Measurements from ENCODE around the gene NUCB1. TPM values are rescaled to one million over a fixed set of nuclear protein-coding genes. Genes with fewer than 3 reads are reported as not detected.
A peak's percentile ranks its signal among the peaks of the same experiment; 100 is the strongest.

The NUCB1 gene
- total RNA-seq, 2 donors from 2014 or later = 129 to 170 TPM

- H3K27me3 ChIP-seq = no peaks in the 10 kb centered on the region
- H3K4me1 ChIP-seq = peaks cover 39% of the 10 kb centered on the region
- TF ChIP-seq CTCF (IDR thresholded peaks at IDR 0.05) (no peak), POLR2A (IDR thresholded peaks at IDR 0.05) (no peak)
- no peaks in the 10 kb centered on the region for H3K9me3 ChIP-seq
- peak overlapping the region in 1 of 2 donors; percentile 93 for H3K4me3 ChIP-seq
- H3K27ac ChIP-seq = peak overlapping the region; percentile 83 to 94 (median 90)
- 31 to 32% methylated on average over 13 to 19 of the region's 19 CpGs for WGBS, 2 donors
- intact Hi-C loops (cut with DNase I) = no loop called here
- peak in 3 of 4 donors; percentile 38 to 43 (median 41) for DNase-seq
- ATAC-seq = no peak
- H3K36me3 ChIP-seq (replicated peaks in 1 of 2; ENCODE audit: insufficient read depth in 1 of 2, low read depth in 2 of 2) = no peaks in the 10 kb centered on the region
Measured at GRCh38 chr19:48964205-48965039, 64.3 kb downstream of the NUCB1 start.

- peak; percentile 96 to 98 (median 98) for DNase-seq
- whole genome bisulfite sequencing, 2 donors = 0% methylated on average over 12 to 45 of the region's 52 CpGs
- no peaks in the 10 kb centered on the region for H3K36me3 ChIP-seq (replicated peaks in 1 of 2; ENCODE audit: insufficient read depth in 1 of 2, low read depth in 2 of 2)
- no peaks in the 10 kb centered on the region for H3K9me3 ChIP-seq
- peaks cover 39% of the 10 kb centered on the region for H3K4me1 ChIP-seq
- TF ChIP-seq POLR2A (IDR thresholded peaks at IDR 0.05) = peak; percentile 98 to 100 (median 100)
- peak in 2 of 7 experiments; percentile 2 to 10 for TF ChIP-seq CTCF (IDR thresholded peaks at IDR 0.05)
- intact Hi-C loops (cut with DNase I) = no loop called here
- ATAC-seq = peak; percentile 89
- H3K27me3 ChIP-seq = no peaks in the 10 kb centered on the region
- H3K4me3 ChIP-seq = peak within 1 kb of the TSS; percentile 88 to 93
- peak within 1 kb of the TSS; percentile 83 to 94 (median 90) for H3K27ac ChIP-seq
Measured at GRCh38 chr19:48965040-48965805, 65.1 kb downstream of the NUCB1 start, which contains the start of gene FTL. FTL (plus strand) TSS chr19:48965309; CDS start chr19:48965508, 199 bp downstream.

- WGBS, 2 donors = 10 to 27% methylated on average over 10 to 36 of the region's 36 CpGs
Measured at GRCh38 chr19:48965806-48966540, 65.9 kb downstream of the NUCB1 start.

More at GRCh38 chr19:48965806-48966540, 65.9 kb downstream of the NUCB1 start:
- Histone ChIP-seq H3K4me1 (peaks cover 39% of the 10 kb centered on the region), H3K9me3 (no peaks in the 10 kb centered on the region), H3K27me3 (no peaks in the 10 kb centered on the region), H3K4me3 (peak overlapping the region; percentile 88 to 93), H3K27ac (peak overlapping the region; percentile 83 to 94 (median 90)), H3K36me3 (replicated peaks in 1 of 2; ENCODE audit: insufficient read depth in 1 of 2, low read depth in 2 of 2) (no peaks in the 10 kb centered on the region)
- DNase-seq (peak; percentile 87 to 90 (median 88)), ATAC-seq (peak; percentile 68)
- intact Hi-C loops (cut with DNase I) = no loop called here
- TF ChIP-seq CTCF (IDR thresholded peaks at IDR 0.05) (no peak), POLR2A (IDR thresholded peaks at IDR 0.05) (no peak)

Data from body of pancreas (tissue), 4 donors.